Stimulated activated CD8-positive, alpha-beta memory T cell treated with anti-CD3 and anti-CD28 coated beads, Interleukin-2, amount 100 ng/mL, for 48 hours (primary cell): ENCODE results near the gene CAMK2B.
"Not testable (repeated sequence)": the region's sequence is repeated elsewhere in the genome, so short reads cannot be mapped to it uniquely, and the experiment has no call there.

Experiments used
- DNase-seq, 2 donors: peaks; one replicate each; pipeline ENCODE4 v3.0.0-alpha.2; 2020; ENCODE audit warnings: low read depth in 2 of 2

CAMK2B gene

GRCh38 chr7:44217223-44217714 lies 108.1 kb downstream of the CAMK2B start:
- no peak for DNase-seq

- no peak for DNase-seq
Observed at GRCh38 chr7:44216521-44217222, 108.7 kb downstream of the CAMK2B start.

- DNase-seq: no peak
Observed at GRCh38 chr7:44216019-44216418, 109.4 kb downstream of the CAMK2B start.

- DNase-seq: no peak
Observed at GRCh38 chr7:44215531-44215930, 109.9 kb downstream of the CAMK2B start.

GRCh38 chr7:44213877-44214388 lies 111.5 kb downstream of the CAMK2B start:
- no peak for DNase-seq

- no peak for DNase-seq
Observed at GRCh38 chr7:44213206-44213876, 112.1 kb downstream of the CAMK2B start.

- no peak for DNase-seq
Observed at GRCh38 chr7:44212581-44213184, 112.7 kb downstream of the CAMK2B start.

- DNase-seq: no peak
Observed at GRCh38 chr7:44212018-44212417, 113.4 kb downstream of the CAMK2B start.

- no peak for DNase-seq
Observed at GRCh38 chr7:44211126-44211675, 114.2 kb downstream of the CAMK2B start.

GRCh38 chr7:44210107-44210506 lies 115.3 kb downstream of the CAMK2B start:
- no peak for DNase-seq

GRCh38 chr7:44208085-44208484 lies 117.3 kb downstream of the CAMK2B start:
- DNase-seq: no peak

- no peak for DNase-seq
Observed at GRCh38 chr7:44206008-44206407, 119.4 kb downstream of the CAMK2B start.

- no peak for DNase-seq
Observed at GRCh38 chr7:44201813-44202212, 123.6 kb downstream of the CAMK2B start.

- DNase-seq: peak; percentile 87 to 94
Observed at GRCh38 chr7:44200699-44201461, 124.5 kb downstream of the CAMK2B start, which contains the start of gene YKT6. Gene YKT6 (plus strand): TSS chr7:44200978. CDS start chr7:44201136, 158 bp downstream.

- DNase-seq: not testable (repeated sequence)
Observed at GRCh38 chr7:44200163-44200562, 125.2 kb downstream of the CAMK2B start.

GRCh38 chr7:44197474-44197873 lies 127.9 kb downstream of the CAMK2B start:
- DNase-seq: no peak

GRCh38 chr7:44196450-44196872 lies 128.9 kb downstream of the CAMK2B start:
- DNase-seq: no peak

- DNase-seq: no peak
Observed at GRCh38 chr7:44195889-44196288, 129.5 kb downstream of the CAMK2B start.

- DNase-seq: no peak
Observed at GRCh38 chr7:44194562-44195145, 130.7 kb downstream of the CAMK2B start.

- peak in 1 of 2 donors; percentile 29 for DNase-seq
Observed at GRCh38 chr7:44194069-44194468, 131.3 kb downstream of the CAMK2B start.
